Measurements from ENCODE around the gene FAM3B. TPM values are rescaled to one million over a fixed set of nuclear protein-coding genes. Genes with fewer than 3 reads are reported as not detected.

The FAM3B gene
- total RNA-seq, 2 experiments from 2014 or later = not detected

GRCh38 chr21:41361053-41361785 is 44.6 kb downstream of the FAM3B start:
- Mint-ChIP-seq H3K36me3 (ENCODE audit: low read depth) (peaks cover 7% of the 10 kb centered on the region), H3K4me3 (peak overlapping the region; percentile 80), H3K27me3 (ENCODE audit: low read depth) (no peaks in the 10 kb centered on the region), H3K27ac (peak overlapping the region; percentile 97), H3K4me1 (ENCODE audit: low read depth) (peaks cover 50% of the 10 kb centered on the region), H3K9me3 (no peaks in the 10 kb centered on the region)
- no peak for DNase-seq
- intact Hi-C loops (cut with micrococcal nuclease) = loop anchor here (5.0 to 10.0 kb wide), 3 partner anchors 701 to 1044 kb away; partner anchors contain the start of gene UBASH3A
- CTCF ChIA-PET = interaction anchor here (1.1 to 2.8 kb wide), 2 partner anchors 62 to 78 kb away, joined by 3 to 13 read pairs; no protein-coding TSS in a partner anchor

GRCh38 chr21:41361786-41362604 is 45.4 kb downstream of the FAM3B start, which contains the start of gene MX2:
Gene MX2 (plus strand): TSS chr21:41362027. CDS start chr21:41376907, 14,880 bp downstream.
- CTCF ChIA-PET = interaction anchor here (1.1 to 2.8 kb wide), 2 partner anchors 61 to 79 kb away, joined by 3 to 13 read pairs; no protein-coding TSS in a partner anchor
- Mint-ChIP-seq H3K4me1 (ENCODE audit: low read depth) (peaks cover 57% of the 10 kb centered on the region), H3K27me3 (ENCODE audit: low read depth) (no peaks in the 10 kb centered on the region), H3K36me3 (ENCODE audit: low read depth) (peaks cover 7% of the 10 kb centered on the region), H3K9me3 (no peaks in the 10 kb centered on the region), H3K4me3 (peak within 1 kb of the TSS; percentile 80), H3K27ac (peak within 1 kb of the TSS; percentile 97)
- intact Hi-C loops (cut with micrococcal nuclease) = loop anchor here (1.0 to 10.0 kb wide), 6 partner anchors 8 to 1043 kb away; partner anchors contain the start of genes MX1, UBASH3A and ZBTB21
- DNase-seq = peak; percentile 89

- H3K9me3 Mint-ChIP-seq = no peaks in the 10 kb centered on the region
- H3K4me1 Mint-ChIP-seq (ENCODE audit: low read depth) = peaks cover 64% of the 10 kb centered on the region
- no peaks in the 10 kb centered on the region for H3K27me3 Mint-ChIP-seq (ENCODE audit: low read depth)
- H3K27ac Mint-ChIP-seq = peak overlapping the region; percentile 97
- peak overlapping the region; percentile 80 for H3K4me3 Mint-ChIP-seq
- intact Hi-C loops (cut with micrococcal nuclease) = loop anchor here (1.0 to 10.0 kb wide), 6 partner anchors 8 to 1042 kb away; partner anchors contain the start of genes MX1, UBASH3A and ZBTB21
- CTCF ChIA-PET = interaction anchor here (2.8 kb wide), 1 partner anchor 79 kb away, joined by 13 read pairs; no protein-coding TSS in a partner anchor
- peaks cover 7% of the 10 kb centered on the region for H3K36me3 Mint-ChIP-seq (ENCODE audit: low read depth)
- no peak for DNase-seq
Observed at GRCh38 chr21:41362605-41363369, 46.2 kb downstream of the FAM3B start.

- H3K4me3 Mint-ChIP-seq = peak overlapping the region; percentile 80
- CTCF ChIA-PET = interaction anchor here (2.8 kb wide), 1 partner anchor 80 kb away, joined by 13 read pairs; no protein-coding TSS in a partner anchor
- no peaks in the 10 kb centered on the region for H3K27me3 Mint-ChIP-seq (ENCODE audit: low read depth)
- H3K27ac Mint-ChIP-seq = peak overlapping the region; percentile 97
- no peak for DNase-seq
- peaks cover 72% of the 10 kb centered on the region for H3K4me1 Mint-ChIP-seq (ENCODE audit: low read depth)
- peaks cover 7% of the 10 kb centered on the region for H3K36me3 Mint-ChIP-seq (ENCODE audit: low read depth)
- H3K9me3 Mint-ChIP-seq = no peaks in the 10 kb centered on the region
- intact Hi-C loops (cut with micrococcal nuclease) = loop anchor here (2.0 to 10.0 kb wide), 4 partner anchors 647 to 1041 kb away; partner anchors contain the start of genes UBASH3A and ZBTB21
Observed at GRCh38 chr21:41363370-41364270, 47.0 kb downstream of the FAM3B start.

GRCh38 chr21:41364308-41364707 is 47.7 kb downstream of the FAM3B start:
- H3K27me3 Mint-ChIP-seq (ENCODE audit: low read depth) = no peaks in the 10 kb centered on the region
- no peak for DNase-seq
- CTCF ChIA-PET = interaction anchor here (1.4 kb wide), 1 partner anchor 81 kb away, joined by 4 read pairs; no protein-coding TSS in a partner anchor
- intact Hi-C loops (cut with micrococcal nuclease) = loop anchor here (5.0 to 10.0 kb wide), 3 partner anchors 698 to 1040 kb away; partner anchors contain the start of gene UBASH3A
- H3K4me1 Mint-ChIP-seq (ENCODE audit: low read depth) = peaks cover 79% of the 10 kb centered on the region
- H3K4me3 Mint-ChIP-seq = no peak overlapping the region
- H3K27ac Mint-ChIP-seq = no peak overlapping the region
- H3K9me3 Mint-ChIP-seq = no peaks in the 10 kb centered on the region
- H3K36me3 Mint-ChIP-seq (ENCODE audit: low read depth) = peaks cover 7% of the 10 kb centered on the region

GRCh38 chr21:41365377-41366107 is 48.9 kb downstream of the FAM3B start:
- H3K36me3 Mint-ChIP-seq (ENCODE audit: low read depth) = peaks cover 7% of the 10 kb centered on the region
- H3K4me3 Mint-ChIP-seq = no peak overlapping the region
- DNase-seq = no peak
- H3K9me3 Mint-ChIP-seq = no peaks in the 10 kb centered on the region
- H3K4me1 Mint-ChIP-seq (ENCODE audit: low read depth) = peaks cover 87% of the 10 kb centered on the region
- CTCF ChIA-PET = interaction anchor here (1.4 kb wide), 1 partner anchor 82 kb away, joined by 4 read pairs; no protein-coding TSS in a partner anchor
- H3K27me3 Mint-ChIP-seq (ENCODE audit: low read depth) = no peaks in the 10 kb centered on the region
- peak overlapping the region; percentile 26 for H3K27ac Mint-ChIP-seq
- intact Hi-C loops (cut with micrococcal nuclease) = loop anchor here (5.0 to 10.0 kb wide), 2 partner anchors 83 to 1039 kb away; partner anchors contain the start of gene UBASH3A

- Mint-ChIP-seq H3K36me3 (ENCODE audit: low read depth) (peaks cover 7% of the 10 kb centered on the region), H3K27me3 (ENCODE audit: low read depth) (no peaks in the 10 kb centered on the region), H3K9me3 (no peaks in the 10 kb centered on the region), H3K27ac (peak overlapping the region; percentile 7), H3K4me3 (no peak overlapping the region), H3K4me1 (ENCODE audit: low read depth) (peaks cover 89% of the 10 kb centered on the region)
- CTCF ChIA-PET = no interaction called here
- intact Hi-C loops (cut with micrococcal nuclease) = loop anchor here (5.0 to 10.0 kb wide), 2 partner anchors 84 to 1038 kb away; partner anchors contain the start of gene UBASH3A
- peak; percentile 48 for DNase-seq
Observed at GRCh38 chr21:41366522-41367151, 50.0 kb downstream of the FAM3B start.

GRCh38 chr21:41367301-41367944 is 50.8 kb downstream of the FAM3B start:
- Mint-ChIP-seq H3K4me1 (ENCODE audit: low read depth) (peaks cover 84% of the 10 kb centered on the region), H3K4me3 (no peak overlapping the region), H3K9me3 (no peaks in the 10 kb centered on the region), H3K27ac (no peak overlapping the region), H3K27me3 (ENCODE audit: low read depth) (no peaks in the 10 kb centered on the region), H3K36me3 (ENCODE audit: low read depth) (peaks cover 7% of the 10 kb centered on the region)
- intact Hi-C loops (cut with micrococcal nuclease) = loop anchor here (5.0 to 10.0 kb wide), 2 partner anchors 85 to 1037 kb away; partner anchors contain the start of gene UBASH3A
- DNase-seq = no peak
- CTCF ChIA-PET = no interaction called here

GRCh38 chr21:41367945-41368734 is 51.5 kb downstream of the FAM3B start:
- intact Hi-C loops (cut with micrococcal nuclease) = loop anchor here (5.0 to 10.0 kb wide), 2 partner anchors 86 to 1037 kb away; partner anchors contain the start of gene UBASH3A
- peak overlapping the region; percentile 90 for H3K27ac Mint-ChIP-seq
- no peak for DNase-seq
- peaks cover 4% of the 10 kb centered on the region for H3K36me3 Mint-ChIP-seq (ENCODE audit: low read depth)
- H3K9me3 Mint-ChIP-seq = no peaks in the 10 kb centered on the region
- CTCF ChIA-PET = interaction anchor here (1.5 to 2.3 kb wide), 3 partner anchors 12 to 85 kb away, joined by 4 to 11 read pairs (median 5); no protein-coding TSS in a partner anchor
- no peaks in the 10 kb centered on the region for H3K27me3 Mint-ChIP-seq (ENCODE audit: low read depth)
- H3K4me1 Mint-ChIP-seq (ENCODE audit: low read depth) = peaks cover 78% of the 10 kb centered on the region
- no peak overlapping the region for H3K4me3 Mint-ChIP-seq

Measured in activated naive CD4-positive, alpha-beta T cell treated with anti-CD3 and anti-CD28 coated beads for 36 hours (primary cell).